Bronchial epithelial cell (primary cell): ENCODE data around the gene PKD1. TPM values are rescaled to one million over a fixed set of nuclear protein-coding genes. Genes with fewer than 3 reads are reported as not detected.
"Not testable (repeated sequence)": the region's sequence is repeated elsewhere in the genome, so short reads cannot be mapped to it uniquely, and the experiment has no call there.

ENCODE experiments used
- DNase-seq: peaks from one replicate; pipeline ENCODE4 v3.0.0-alpha.2; 2010; ENCODE audit warnings: low read depth
- FAIRE-seq: peaks from 2 replicates; lab custom pipeline; 2011; peaks lifted over from hg19 to GRCh38; lab: Jason Lieb, UNC
- H3K27me3 ChIP-seq: 2 replicates; pipeline ENCODE4 v1.5.1; 2011; ENCODE audit warnings: low read length; ENCODE audit not compliant: control insufficient read depth, insufficient read depth
- H3K36me3 ChIP-seq: 2 replicates; pipeline ENCODE4 v1.5.1; 2011; ENCODE audit warnings: low read length; ENCODE audit not compliant: control insufficient read depth, insufficient read depth
- H3K4me3 ChIP-seq: 2 replicates; pipeline ENCODE4 v1.5.1; 2011; ENCODE audit warnings: mild to moderate bottlenecking, low read depth, low read length, control low read depth
- total RNA-seq: library from RNA; depleted of rRNA; stranded (reverse); fragments of >200 nt; gene quantifications from 2 replicates; pipeline ENCODE4 v1.2.1, GENCODE V29; 2014

PKD1 gene
- total RNA-seq, 1 donor from 2014 or later: 56.1 TPM

DNA sequence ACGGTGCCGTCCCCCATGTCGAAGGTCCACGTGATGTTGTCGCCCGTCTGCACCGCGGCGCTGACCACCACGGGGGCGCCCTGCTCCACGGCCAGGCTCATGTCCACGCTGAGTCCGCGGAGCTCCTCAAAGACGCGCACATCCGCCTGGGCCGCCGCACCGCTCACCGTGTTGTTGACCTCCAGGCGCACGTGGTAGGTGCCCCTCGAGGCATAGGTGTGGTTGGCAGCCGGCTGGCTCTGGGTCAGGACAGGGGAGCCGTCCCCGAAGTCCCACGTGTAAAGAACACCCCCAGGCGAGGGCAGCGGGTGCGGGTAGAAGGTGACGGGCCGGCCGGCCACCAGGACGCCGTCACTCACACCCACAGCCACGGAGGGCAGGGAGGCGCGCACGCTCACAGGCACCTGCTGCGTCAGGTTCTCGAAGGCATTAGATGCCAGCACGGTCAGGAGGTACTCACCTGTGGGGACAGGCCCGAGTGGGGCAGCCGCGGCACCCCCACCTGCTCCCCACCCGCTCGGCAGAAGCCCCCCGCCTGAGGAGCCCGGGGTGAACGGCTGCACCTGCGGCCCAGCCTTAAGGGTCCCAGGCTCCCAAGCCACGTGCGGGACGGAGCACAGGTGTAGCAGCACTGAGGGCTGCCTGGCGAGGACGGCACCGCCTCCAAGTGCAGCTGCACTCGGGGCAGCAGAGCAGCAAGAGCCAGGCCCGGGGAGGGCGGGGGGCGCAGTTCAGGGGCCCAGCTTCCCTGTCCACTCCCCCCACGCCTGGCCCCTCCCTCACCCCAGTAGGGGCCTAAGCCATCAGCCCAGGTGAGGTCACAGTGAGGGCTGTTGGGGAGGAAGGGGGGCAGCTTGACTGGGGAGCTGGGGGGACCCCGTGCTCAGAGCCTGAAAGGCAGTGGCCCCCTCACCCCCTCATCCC is 24.0 kb downstream of the PKD1 start:
- not testable (repeated sequence) for H3K27me3 ChIP-seq, H3K4me3 ChIP-seq, DNase-seq, FAIRE-seq, H3K36me3 ChIP-seq

DNA sequence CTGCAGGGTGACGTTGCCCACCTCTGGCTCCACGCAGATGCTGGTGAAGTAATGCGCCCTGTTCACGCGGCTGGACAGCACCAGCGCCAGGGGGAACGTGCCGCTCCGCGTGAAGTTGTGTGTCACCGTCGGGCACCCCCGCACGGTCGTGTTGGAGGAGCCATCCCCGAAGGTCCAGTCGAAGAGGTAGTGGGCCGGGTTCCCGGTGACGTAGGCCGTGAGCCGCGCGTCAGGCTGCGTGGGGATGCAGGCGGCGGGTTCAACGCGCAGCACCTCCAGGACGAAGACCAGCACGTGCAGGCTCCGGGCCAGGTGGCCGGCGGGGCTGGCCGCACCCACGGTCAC is 24.7 kb downstream of the PKD1 start:
- DNase-seq, H3K4me3 ChIP-seq, H3K36me3 ChIP-seq, H3K27me3 ChIP-seq, FAIRE-seq: not testable (repeated sequence)

DNA sequence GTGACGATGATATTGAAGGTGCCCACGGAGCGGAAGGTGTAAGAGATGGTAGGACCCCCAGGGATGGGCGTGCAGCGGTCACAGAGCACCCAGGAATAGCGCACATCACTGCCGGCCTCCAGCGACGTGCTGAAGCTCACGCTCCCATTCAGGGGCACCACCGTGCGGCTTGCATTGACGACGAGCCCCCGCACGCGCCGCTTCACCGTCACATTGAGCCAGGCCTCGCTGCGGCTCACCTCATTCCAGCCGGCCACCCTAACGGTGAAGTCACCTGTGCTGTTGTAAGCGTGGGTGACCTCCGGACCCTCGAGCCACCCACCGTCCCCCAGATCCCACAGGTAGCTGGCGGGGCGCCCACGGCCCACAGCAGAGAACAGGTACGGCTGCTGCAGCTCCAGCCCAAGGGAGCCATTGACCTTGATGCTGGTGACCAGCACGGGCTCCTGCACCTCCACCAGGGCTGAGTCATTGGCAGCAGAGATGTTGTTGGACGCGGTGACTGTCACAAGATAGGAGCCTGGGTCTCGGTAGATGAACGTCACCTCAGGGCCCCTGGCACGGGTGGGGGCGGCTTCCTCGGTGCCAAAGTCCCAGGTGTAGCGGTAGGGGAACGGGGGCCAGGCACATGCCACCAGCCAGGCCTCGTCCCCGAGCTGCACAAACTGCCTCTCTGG is 25.2 kb downstream of the PKD1 start:
- not testable (repeated sequence) for H3K4me3 ChIP-seq, H3K36me3 ChIP-seq, DNase-seq, H3K27me3 ChIP-seq, FAIRE-seq

DNA sequence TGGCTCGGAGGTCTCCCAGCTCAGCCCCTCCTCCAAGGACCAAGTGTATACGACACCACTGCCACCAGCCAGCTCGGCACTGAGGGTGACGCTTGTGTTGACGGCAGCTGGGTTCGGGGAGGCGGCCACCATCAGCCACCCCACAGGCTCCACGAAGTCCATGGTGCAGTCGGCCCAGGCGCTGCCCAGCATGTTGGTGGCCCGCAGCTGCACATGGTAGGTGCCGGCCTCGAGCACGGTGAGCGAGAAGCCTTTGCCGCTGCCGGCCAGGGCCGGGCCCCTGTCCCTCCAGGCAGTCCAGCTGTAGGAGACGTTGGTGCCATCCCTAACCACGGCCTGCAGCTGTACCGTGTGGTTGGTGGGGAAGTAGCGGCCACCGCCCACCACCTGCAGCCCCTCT is 25.8 kb downstream of the PKD1 start:
- not testable (repeated sequence) for H3K27me3 ChIP-seq, H3K36me3 ChIP-seq, FAIRE-seq, H3K4me3 ChIP-seq, DNase-seq

DNA sequence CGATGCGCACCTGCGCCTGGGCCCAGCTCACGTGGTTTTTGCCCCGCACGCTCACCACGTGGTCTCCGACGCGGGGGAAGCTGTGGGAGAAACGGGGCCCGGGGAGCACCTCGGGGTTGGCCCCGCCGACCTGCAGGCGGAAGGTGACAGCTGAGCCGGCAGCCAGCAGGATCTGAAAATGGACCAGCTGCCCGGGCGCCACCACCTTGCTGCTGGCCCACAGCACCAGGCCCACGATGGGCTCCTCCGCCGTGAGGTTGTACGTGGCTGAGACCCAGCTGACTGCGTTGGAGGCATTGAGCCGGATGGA is 26.5 kb downstream of the PKD1 start:
- not testable (repeated sequence) for H3K27me3 ChIP-seq, H3K36me3 ChIP-seq, H3K4me3 ChIP-seq, FAIRE-seq, DNase-seq

DNA sequence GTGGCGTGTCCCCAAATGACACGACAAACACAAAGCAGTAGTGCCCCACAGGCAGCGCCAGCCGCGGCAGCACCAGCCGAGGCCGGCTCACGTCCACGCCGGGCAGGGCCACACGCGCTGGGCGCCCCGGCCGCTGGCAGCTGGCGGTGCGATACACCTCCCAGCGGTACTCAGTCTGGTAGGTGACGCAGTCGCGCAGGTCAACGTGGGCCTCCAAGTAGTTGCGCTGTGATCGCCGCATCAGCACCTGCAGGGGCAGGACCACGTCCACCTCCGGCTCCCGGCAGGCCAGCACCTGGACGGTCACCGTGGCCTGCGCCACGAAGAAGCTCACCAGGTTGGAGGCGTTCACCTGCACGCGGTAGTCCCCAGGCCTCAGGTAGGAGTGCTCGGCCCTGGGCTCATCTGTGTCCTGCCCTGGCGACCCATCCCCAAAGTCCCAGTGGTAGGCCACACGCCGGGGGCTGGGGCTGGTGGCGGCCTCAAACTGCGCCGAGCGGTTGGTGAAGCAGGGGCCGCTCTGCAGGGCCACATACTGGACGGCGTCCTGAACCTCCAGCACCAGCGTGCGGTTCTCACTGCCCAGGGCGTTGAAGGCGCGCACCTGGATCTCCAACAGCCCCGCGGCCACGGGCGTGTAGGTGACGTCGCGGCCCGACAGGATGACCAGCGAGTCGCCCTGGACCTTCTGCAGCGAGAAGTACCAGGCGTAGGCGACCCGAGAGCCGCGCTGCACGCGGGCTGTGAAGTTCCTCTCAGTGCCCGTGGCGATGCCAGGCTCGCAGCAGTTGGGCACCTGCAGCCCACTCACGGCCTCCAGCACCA is 27.0 kb downstream of the PKD1 start:
- not testable (repeated sequence) for H3K4me3 ChIP-seq, DNase-seq, H3K27me3 ChIP-seq, FAIRE-seq, H3K36me3 ChIP-seq

DNA sequence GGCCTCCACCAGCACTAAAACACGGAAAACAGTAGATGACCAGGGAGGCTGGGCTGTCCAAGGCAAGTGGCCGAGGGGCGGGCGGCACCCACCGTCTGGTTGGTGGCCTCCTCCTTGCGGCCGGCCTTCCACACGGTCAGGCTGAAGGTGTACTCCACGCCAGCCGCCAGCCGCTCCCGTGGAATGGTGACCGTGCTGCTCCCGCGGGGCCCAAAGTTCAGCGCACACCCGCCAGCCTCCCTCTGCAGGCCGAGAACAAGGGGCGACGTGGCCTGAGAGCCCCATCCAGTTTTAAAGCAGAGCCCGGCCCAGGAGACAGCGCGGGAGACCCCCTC is 27.9 kb downstream of the PKD1 start:
- not testable (repeated sequence) for H3K4me3 ChIP-seq, FAIRE-seq, DNase-seq, H3K27me3 ChIP-seq, H3K36me3 ChIP-seq

DNA sequence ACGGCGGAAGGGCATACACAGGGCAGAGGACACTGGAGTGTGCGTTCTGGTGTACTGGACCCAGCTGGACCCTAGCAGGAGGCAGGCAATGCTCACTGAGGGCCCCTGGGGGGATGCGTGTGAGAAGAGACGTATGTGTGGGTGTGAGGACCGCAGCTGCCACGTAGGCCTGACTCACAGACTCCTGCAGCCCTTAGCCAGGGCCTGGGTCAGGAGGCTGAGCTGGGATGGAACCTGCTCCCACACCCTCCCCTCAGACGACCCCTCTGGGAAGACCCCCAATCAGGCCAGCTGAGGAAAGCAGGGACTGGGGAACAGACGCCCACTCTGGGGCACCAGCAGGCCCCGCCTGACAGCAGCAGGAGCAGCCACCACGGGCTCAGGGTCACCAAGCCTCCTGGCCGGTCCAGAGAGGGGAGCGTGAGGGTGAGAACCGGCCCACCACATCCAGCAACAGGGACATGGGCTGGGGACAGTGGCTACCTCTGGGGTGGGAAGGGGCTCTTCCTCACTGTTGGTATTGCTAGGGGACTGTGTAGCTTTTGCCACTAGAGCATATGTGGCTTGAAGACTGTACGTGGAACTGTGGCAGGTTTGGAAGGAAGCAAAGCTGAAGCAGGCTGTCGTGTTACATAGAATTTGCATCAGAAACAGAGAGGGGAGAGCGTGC is 28.4 kb downstream of the PKD1 start:
- peak; percentile 34 for DNase-seq
- H3K27me3 ChIP-seq, FAIRE-seq, H3K4me3 ChIP-seq: not testable (repeated sequence)
- H3K36me3 ChIP-seq: peaks cover 10% of the 10 kb centered on the region

DNA sequence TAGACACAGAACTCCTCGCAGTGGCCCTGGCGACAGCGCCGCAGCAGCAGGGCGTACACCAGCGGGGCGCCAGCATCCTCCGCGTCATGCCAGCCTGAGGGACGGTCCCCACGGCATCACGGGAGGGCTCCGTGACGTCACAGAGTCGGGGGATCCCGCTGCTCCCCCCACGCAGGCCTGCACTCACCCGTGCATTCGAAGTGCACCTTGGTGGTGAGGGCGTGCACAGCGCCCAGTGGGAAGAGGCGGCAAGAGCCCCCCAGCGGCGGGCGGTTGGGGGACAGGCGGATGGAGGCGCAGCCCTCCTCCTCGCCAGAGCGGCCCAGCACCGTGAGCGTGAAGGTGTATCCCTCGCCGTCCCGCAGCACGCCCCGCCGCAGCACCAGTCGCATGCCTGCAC is 29.5 kb downstream of the PKD1 start:
- H3K36me3 ChIP-seq: peaks cover 12% of the 10 kb centered on the region
- not testable (repeated sequence) for DNase-seq

DNA sequence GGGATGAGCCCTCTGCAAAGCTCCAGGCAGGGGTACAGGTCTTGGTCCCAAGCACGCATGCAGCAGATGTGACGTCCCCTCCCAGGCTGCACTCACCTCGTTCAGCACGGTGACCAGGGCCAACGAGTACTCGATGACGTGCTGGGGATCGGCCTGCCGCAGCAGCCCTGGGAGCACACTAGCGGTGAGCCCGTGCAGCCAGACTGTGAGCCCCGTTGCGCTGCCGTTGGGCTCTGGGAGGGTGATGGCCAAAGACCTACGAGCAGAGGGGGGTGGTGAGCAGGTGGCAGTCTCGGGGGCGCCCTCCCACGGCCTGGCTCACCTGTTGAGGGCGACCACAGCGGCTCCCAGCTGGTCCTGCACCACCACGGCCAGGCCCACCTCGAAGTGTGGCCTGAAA is 29.9 kb downstream of the PKD1 start:
- H3K36me3 ChIP-seq: peaks cover 12% of the 10 kb centered on the region
- H3K4me3 ChIP-seq, H3K27me3 ChIP-seq, DNase-seq, FAIRE-seq: not testable (repeated sequence)

More for the DNA sequence above, 29.5 kb downstream of the PKD1 start:
- not testable (repeated sequence) for H3K4me3 ChIP-seq, H3K27me3 ChIP-seq, FAIRE-seq

DNA sequence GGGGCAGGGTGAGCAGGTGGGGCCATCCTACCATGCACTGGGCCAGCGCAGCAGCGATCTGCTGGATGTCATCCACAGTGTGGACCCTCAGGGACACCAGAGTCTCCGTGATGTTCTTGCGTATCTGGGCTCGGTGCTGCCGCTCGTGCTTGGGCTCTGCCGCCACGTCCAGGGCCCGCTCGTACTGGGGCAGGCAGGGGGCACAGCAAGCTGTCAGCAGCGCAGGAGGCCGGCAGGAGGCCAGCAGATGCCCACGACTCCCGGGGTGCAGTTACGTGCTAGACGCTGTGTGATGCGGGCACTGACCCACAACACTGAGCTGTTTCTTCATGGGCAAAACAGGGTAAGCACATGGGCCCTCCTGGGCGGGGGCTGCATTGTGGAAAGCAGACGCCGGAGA is 30.4 kb downstream of the PKD1 start:
- not testable (repeated sequence) for H3K27me3 ChIP-seq, H3K4me3 ChIP-seq, DNase-seq, FAIRE-seq
- H3K36me3 ChIP-seq: peaks cover 12% of the 10 kb centered on the region

DNA sequence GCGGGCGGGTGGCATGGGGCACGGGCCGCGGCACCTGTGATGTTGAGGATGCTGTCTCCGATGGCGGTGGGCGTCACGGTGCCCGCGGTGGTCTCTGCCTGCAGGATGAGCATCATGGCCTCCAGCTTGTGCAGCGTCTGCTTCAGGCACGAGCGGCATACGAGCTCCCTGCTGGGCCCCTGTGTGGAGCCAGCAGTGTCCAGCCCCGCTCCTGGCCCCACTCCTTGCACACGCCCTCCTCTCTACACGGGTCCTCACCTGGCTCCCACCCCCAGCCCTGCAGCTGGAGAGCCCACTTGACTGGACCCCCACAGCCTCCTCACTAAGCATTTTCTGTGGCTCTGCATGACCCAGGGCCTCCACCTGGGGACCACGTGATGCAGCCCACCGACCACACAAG is 31.2 kb downstream of the PKD1 start:
- not testable (repeated sequence) for FAIRE-seq, DNase-seq, H3K4me3 ChIP-seq, H3K27me3 ChIP-seq
- H3K36me3 ChIP-seq: peaks cover 14% of the 10 kb centered on the region
